Omental fat pad (tissue), 4 donors: ENCODE data around the gene HLA-DMB. TPM values are rescaled to one million over a fixed set of nuclear protein-coding genes. Genes with fewer than 3 reads are reported as not detected.

ENCODE experiments used
- ATAC-seq: fragments of 150-250 bp; one replicate; pipeline ENCODE4 v1.9.1; 2016; ENCODE audit warnings: mild to moderate bottlenecking, moderate library complexity; ENCODE audit not compliant: low FRiP score
- DNase-seq: peaks from one replicate; pipeline ENCODE4 v3.0.0-alpha.2; 2019; ENCODE audit warnings: low spot score
- CTCF ChIP-seq, 3 donors: fragments of 450-650 bp; IDR thresholded peaks; one replicate each; pipeline ENCODE4 v1.5.1; 2016 to 2017; ENCODE audit warnings: antibody characterized with exemption in 3 of 3, mild to moderate bottlenecking in 3 of 3, moderate library complexity in 2 of 3
- total RNA-seq, 4 donors: library from RNA; depleted of rRNA; stranded (reverse); fragments of >200 nt; gene quantifications; one replicate each; pipeline ENCODE4 v1.1.0, GENCODE V29; 2016

HLA-DMB gene
- total RNA-seq, 4 donors from 2014 or later: 18.4 to 79.6 (median 35.0) TPM

GRCh38 chr6:32954986-32955802, 14.4 kb upstream of the HLA-DMB start:
- no peak for DNase-seq
- no peak for TF ChIP-seq CTCF (IDR thresholded peaks at IDR 0.05)
- no peak for ATAC-seq

GRCh38 chr6:32954267-32954666, 13.4 kb upstream of the HLA-DMB start:
- no peak for DNase-seq
- TF ChIP-seq CTCF (IDR thresholded peaks at IDR 0.05): no peak
- ATAC-seq: no peak

- no peak for ATAC-seq
- no peak for DNase-seq
- TF ChIP-seq CTCF (IDR thresholded peaks at IDR 0.05): no peak
Measured at GRCh38 chr6:32953775-32954174, 12.9 kb upstream of the HLA-DMB start.

- ATAC-seq (peak; percentile 98), DNase-seq (peak; percentile 44)
- TF ChIP-seq CTCF (IDR thresholded peaks at IDR 0.05): peak in 1 of 3 donors; percentile 26
Measured at GRCh38 chr6:32952817-32953739, 12.2 kb upstream of the HLA-DMB start, which contains the start of gene HLA-DMA. TSS of gene HLA-DMA (minus strand) at chr6:32953097. CDS start at chr6:32953036, 61 bp downstream.

- DNase-seq (no peak), ATAC-seq (no peak)
- TF ChIP-seq CTCF (IDR thresholded peaks at IDR 0.05): no peak
Measured at GRCh38 chr6:32950449-32950848, 9.6 kb upstream of the HLA-DMB start.

- ATAC-seq: no peak
- DNase-seq: no peak
- no peak for TF ChIP-seq CTCF (IDR thresholded peaks at IDR 0.05)
Measured at GRCh38 chr6:32950010-32950409, 9.2 kb upstream of the HLA-DMB start.
